OCI-LY1 (cell line): Measurements from ENCODE around the gene MTAP.

Experiments used
- EZH2 ChIP-seq: fragments of 200-600 bp; sonication (generic), shearing (Covaris generic); IDR thresholded peaks from 2 replicates; pipeline ENCODE4 v1.8.0; 2017; ENCODE audit warnings: borderline replicate concordance, mixed run types, mild to moderate bottlenecking, antibody characterized with exemption, low read length, moderate library complexity, mixed read lengths
- TF ChIP-seq, protein P1 (sequence below): fragments of 200-600 bp; sonication (generic), shearing (Covaris generic); IDR thresholded peaks from 2 replicates; pipeline ENCODE4 v1.5.1; 2017; ENCODE audit warnings: mild to moderate bottlenecking, antibody characterized with exemption, low read length, moderate library complexity, mixed read lengths

DNA sequence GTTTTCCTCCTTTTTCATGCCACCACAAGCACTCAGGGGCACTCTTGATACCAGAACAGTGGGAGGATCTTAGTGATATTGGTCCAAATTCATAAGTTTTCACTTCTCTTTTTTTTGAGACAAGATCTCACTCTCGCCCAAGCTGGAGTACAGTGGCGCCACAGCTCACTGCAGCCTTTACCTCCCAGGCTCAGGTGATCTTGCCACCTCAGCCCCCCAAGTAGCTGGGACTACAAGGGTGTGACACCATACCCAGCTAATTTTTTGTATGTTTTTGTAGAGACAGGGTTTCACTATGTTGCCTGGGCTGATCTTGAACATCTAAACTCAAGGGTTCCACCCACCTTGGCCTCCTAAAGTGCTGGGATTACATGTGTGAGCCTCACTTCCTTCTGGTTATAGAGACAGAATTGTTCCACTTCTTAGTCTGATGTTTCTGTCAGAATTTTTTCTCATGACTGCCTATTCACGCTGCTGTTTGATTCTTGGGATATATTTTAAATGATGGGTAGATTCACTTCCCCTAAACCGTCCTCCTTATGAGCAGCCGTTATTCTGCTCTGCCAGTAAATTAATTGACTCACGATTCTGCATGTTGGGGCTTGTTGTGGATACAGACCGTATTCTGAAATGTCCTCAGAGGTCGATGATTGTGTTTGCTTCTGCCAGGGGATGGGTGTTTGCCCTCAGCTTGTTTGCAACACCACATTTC, 30.8 kb downstream of the MTAP start:
- TF ChIP-seq, protein P1, sequence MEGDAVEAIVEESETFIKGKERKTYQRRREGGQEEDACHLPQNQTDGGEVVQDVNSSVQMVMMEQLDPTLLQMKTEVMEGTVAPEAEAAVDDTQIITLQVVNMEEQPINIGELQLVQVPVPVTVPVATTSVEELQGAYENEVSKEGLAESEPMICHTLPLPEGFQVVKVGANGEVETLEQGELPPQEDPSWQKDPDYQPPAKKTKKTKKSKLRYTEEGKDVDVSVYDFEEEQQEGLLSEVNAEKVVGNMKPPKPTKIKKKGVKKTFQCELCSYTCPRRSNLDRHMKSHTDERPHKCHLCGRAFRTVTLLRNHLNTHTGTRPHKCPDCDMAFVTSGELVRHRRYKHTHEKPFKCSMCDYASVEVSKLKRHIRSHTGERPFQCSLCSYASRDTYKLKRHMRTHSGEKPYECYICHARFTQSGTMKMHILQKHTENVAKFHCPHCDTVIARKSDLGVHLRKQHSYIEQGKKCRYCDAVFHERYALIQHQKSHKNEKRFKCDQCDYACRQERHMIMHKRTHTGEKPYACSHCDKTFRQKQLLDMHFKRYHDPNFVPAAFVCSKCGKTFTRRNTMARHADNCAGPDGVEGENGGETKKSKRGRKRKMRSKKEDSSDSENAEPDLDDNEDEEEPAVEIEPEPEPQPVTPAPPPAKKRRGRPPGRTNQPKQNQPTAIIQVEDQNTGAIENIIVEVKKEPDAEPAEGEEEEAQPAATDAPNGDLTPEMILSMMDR = no peak; the same call in 1 of the 2 replicates
- no peak for TF ChIP-seq EZH2
